ENCODE data around the gene CCDC91.
"Not testable (repeated sequence)": the region's sequence is repeated elsewhere in the genome, so short reads cannot be mapped to it uniquely, and the experiment has no call there.

Gene CCDC91

GRCh38 chr12:28180786-28181185, 9.5 kb upstream of the CCDC91 start:
- in situ Hi-C loops (cut with HindIII; ENCODE audit: low sequenced_read_pairs): no loop called here

GRCh38 chr12:28184375-28184774, 5.9 kb upstream of the CCDC91 start:
- in situ Hi-C loops (cut with HindIII; ENCODE audit: low sequenced_read_pairs): no loop called here

GRCh38 chr12:28186500-28186899, 3.8 kb upstream of the CCDC91 start:
- in situ Hi-C loops (cut with HindIII; ENCODE audit: low sequenced_read_pairs): no loop called here

- in situ Hi-C loops (cut with HindIII; ENCODE audit: low sequenced_read_pairs): no loop called here
Measured at GRCh38 chr12:28189784-28190320, 404 bp upstream of the CCDC91 start.

- in situ Hi-C loops (cut with HindIII; ENCODE audit: low sequenced_read_pairs): no loop called here
Measured at GRCh38 chr12:28191051-28192048, 1.1 kb downstream of the CCDC91 start.

- in situ Hi-C loops (cut with HindIII; ENCODE audit: low sequenced_read_pairs): no loop called here
Measured at GRCh38 chr12:28192125-28192524, 1.9 kb downstream of the CCDC91 start.

- in situ Hi-C loops (cut with HindIII; ENCODE audit: low sequenced_read_pairs): not testable (repeated sequence)
Measured at GRCh38 chr12:28194621-28195020, 4.4 kb downstream of the CCDC91 start.

GRCh38 chr12:28201136-28201535, 10.9 kb downstream of the CCDC91 start:
- in situ Hi-C loops (cut with HindIII; ENCODE audit: low sequenced_read_pairs): not testable (repeated sequence)

- in situ Hi-C loops (cut with HindIII; ENCODE audit: low sequenced_read_pairs): no loop called here
Measured at GRCh38 chr12:28202374-28203130, 12.3 kb downstream of the CCDC91 start.

GRCh38 chr12:28209782-28210181, 19.5 kb downstream of the CCDC91 start:
- in situ Hi-C loops (cut with HindIII; ENCODE audit: low sequenced_read_pairs): no loop called here

- in situ Hi-C loops (cut with HindIII; ENCODE audit: low sequenced_read_pairs): no loop called here
Measured at GRCh38 chr12:28212182-28212581, 21.9 kb downstream of the CCDC91 start.

- in situ Hi-C loops (cut with HindIII; ENCODE audit: low sequenced_read_pairs): no loop called here
Measured at GRCh38 chr12:28215021-28215420, 24.8 kb downstream of the CCDC91 start.

- in situ Hi-C loops (cut with HindIII; ENCODE audit: low sequenced_read_pairs): no loop called here
Measured at GRCh38 chr12:28216016-28216415, 25.8 kb downstream of the CCDC91 start.

- in situ Hi-C loops (cut with HindIII; ENCODE audit: low sequenced_read_pairs): no loop called here
Measured at GRCh38 chr12:28217805-28218204, 27.5 kb downstream of the CCDC91 start.

- in situ Hi-C loops (cut with HindIII; ENCODE audit: low sequenced_read_pairs): no loop called here
Measured at GRCh38 chr12:28218875-28219274, 28.6 kb downstream of the CCDC91 start.

- in situ Hi-C loops (cut with HindIII; ENCODE audit: low sequenced_read_pairs): no loop called here
Measured at GRCh38 chr12:28219827-28220226, 29.6 kb downstream of the CCDC91 start.

- in situ Hi-C loops (cut with HindIII; ENCODE audit: low sequenced_read_pairs): no loop called here
Measured at GRCh38 chr12:28222081-28222700, 31.9 kb downstream of the CCDC91 start.

- in situ Hi-C loops (cut with HindIII; ENCODE audit: low sequenced_read_pairs): no loop called here
Measured at GRCh38 chr12:28223025-28223554, 32.8 kb downstream of the CCDC91 start.

- in situ Hi-C loops (cut with HindIII; ENCODE audit: low sequenced_read_pairs): no loop called here
Measured at GRCh38 chr12:28223858-28224257, 33.6 kb downstream of the CCDC91 start.

- in situ Hi-C loops (cut with HindIII; ENCODE audit: low sequenced_read_pairs): no loop called here
Measured at GRCh38 chr12:28226705-28227104, 36.4 kb downstream of the CCDC91 start.

- in situ Hi-C loops (cut with HindIII; ENCODE audit: low sequenced_read_pairs): no loop called here
Measured at GRCh38 chr12:28227251-28227650, 37.0 kb downstream of the CCDC91 start.
